ENCODE results near the gene CCDC69. TPM values are rescaled to one million over a fixed set of nuclear protein-coding genes. Genes with fewer than 3 reads are reported as not detected.

CCDC69 gene, protein sequence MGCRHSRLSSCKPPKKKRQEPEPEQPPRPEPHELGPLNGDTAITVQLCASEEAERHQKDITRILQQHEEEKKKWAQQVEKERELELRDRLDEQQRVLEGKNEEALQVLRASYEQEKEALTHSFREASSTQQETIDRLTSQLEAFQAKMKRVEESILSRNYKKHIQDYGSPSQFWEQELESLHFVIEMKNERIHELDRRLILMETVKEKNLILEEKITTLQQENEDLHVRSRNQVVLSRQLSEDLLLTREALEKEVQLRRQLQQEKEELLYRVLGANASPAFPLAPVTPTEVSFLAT
- total RNA-seq: 5.1 and 7.1 TPM in 2 replicates

DNA sequence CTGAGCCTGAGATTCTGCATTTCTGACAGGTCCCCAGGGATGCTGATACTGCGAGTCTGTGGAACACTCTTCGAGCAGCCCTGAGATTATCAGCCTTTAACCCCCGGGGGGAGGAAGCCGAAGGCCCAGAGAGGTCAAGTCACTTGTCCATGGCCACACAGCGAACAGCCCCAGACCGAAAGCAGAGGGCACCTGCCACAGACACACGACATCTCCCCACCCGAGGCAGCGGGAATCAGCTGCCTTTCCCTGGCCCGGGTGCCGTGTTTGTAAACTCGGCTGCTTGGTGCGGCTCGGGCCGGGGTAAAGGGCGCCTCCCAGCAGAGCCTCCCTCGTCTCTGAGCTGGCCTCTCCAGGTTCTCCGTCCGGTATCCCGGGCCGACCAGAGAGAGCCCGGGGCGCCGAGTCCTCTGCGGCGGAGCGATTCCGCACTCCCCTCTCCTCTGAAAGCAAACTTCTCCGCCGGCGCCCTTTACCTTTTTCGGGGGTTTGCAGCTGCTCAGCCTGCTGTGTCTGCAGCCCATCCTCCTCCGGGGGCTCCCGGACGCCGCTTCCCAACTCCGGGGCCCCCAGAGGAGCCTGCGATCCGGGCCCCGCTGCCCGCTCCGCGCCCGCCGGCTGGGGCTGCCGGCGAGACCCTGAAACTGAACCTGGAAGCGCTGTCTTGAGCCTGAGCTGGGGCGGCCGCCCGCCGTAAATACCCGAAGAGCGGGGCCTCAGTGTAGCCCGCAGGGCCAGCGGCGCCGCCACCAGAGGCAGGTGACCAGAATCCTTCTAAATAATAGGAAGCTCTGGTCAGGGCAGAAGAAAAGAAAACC is at the start of gene CCDC69:
Gene CCDC69, minus strand, starts transcription at position 646 of the 818 bp plus-strand sequence. Its CDS starts 122 bp downstream, at position 524.

DNA sequence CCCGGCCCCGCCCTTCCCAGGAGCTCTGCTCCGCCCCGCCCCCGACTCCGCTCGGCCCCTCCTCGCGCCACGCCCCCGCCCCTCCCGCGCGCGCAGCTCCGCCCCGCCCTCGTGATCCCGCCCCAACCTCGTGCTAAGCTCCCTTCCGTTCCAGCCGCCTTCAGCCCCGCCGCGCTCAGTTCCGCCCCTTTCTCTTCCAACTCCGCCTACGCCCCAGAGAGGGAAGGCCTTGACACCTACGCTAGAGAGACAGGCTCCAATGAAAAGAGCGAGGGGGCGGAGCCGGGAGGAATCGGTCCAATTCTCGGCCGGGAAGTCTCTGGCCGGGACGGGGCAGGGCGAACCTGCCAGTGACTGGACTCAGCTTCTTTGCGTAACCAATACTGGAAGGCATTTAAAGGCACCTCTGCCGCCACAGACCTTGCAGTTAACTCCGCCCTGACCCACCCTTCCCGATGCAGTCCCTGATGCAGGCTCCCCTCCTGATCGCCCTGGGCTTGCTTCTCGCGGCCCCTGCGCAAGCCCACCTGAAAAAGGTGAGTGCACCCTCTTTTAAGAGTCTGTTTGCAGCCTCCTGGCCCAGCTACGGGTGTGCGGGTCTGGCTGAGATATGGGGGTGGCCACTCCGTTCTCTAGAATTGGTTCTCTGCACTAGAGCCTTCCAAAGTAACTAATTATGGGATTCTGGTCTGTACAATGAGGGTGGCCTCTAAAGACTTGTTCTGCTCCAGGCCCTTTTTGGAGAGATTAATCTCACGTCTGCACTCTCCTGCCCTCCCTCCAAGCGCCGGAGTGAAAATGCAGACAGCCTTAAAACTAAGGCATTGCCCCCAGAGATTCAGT is 29.1 kb upstream of the CCDC69 start, which contains the start of gene GM2A:
Gene GM2A, plus strand, starts transcription at position 424 of the 843 bp plus-strand sequence. Its CDS starts 32 bp downstream, at position 456.

GRCh38 chr5:151157426-151158286 is 66.2 kb downstream of the CCDC69 start, which contains the start of gene ANXA6:
Gene ANXA6 (minus strand): TSS chr5:151157779. CDS start chr5:151147901, 9,878 bp downstream.

Other genes starting within 250 kb of the CCDC69 start
- 7.3 and 14.5 TPM in 2 replicates for gene GPX3, start 203.5 kb downstream of the CCDC69 start, total RNA-seq
- 70.9 and 191 TPM in 2 replicates for gene TNIP1, start 143.1 kb downstream of the CCDC69 start, total RNA-seq
- gene ANXA6, start 66.3 kb downstream of the CCDC69 start, total RNA-seq: 187 and 365 TPM in 2 replicates
- gene GM2A, start 29.1 kb upstream of the CCDC69 start, total RNA-seq: 11.5 and 15.4 TPM in 2 replicates
- not detected in 2 replicates for gene SLC36A3, start 79.7 kb upstream of the CCDC69 start, total RNA-seq
- not detected in 2 replicates for gene SLC36A2, start 123.5 kb upstream of the CCDC69 start, total RNA-seq
- 1.9 and 3.2 TPM in 2 replicates for gene SLC36A1, start 223.5 kb upstream of the CCDC69 start, total RNA-seq